ENCODE results near the gene PPEF1. TPM values are rescaled to one million over a fixed set of nuclear protein-coding genes. Genes with fewer than 3 reads are reported as not detected.

The PPEF1 gene
- total RNA-seq, 1 experiment from 2014 or later, result 0.52 TPM

DNA sequence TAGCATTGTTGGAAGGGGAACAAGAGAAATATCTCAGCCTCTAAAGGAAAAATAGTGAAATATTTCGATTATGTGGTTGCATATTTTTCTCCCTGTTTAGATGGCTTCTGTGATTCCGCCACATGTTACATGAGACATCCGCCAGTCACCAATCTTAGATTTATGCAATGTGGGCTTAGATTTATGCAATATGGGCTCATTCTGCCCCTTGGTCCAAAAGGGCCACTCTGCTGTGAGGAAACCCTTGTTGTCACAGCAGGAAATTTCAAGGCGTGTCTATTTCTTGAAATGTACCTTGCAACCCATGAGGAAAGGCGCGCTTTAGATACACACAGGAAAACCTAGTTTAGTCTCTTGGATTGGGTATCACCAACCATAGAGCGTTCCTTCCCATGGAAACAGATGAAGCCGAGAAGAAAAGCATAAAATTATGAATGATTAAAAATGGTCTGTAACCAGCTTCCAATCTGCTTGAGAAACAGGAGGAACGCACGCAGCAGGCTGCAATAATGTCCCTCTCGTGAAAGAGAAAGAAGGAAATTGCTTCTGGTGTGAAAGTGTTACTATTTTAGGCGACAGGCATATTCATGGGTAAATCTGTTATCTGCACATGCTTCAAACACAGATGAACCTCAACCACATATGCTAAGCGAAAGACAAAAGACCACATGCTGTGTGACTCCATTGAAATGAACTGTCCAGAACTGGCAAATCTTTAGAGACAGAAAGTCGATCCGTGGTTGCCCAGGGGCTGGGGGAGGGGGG, 39.2 kb upstream of the PPEF1 start:
- H3K27me3 ChIP-seq (ENCODE audit: insufficient read depth, low read length), result no peaks in the 10 kb centered on the region
- H3K14ac ChIP-seq (ENCODE audit: insufficient read depth, low read length), result no peak overlapping the region
- H3T11ph ChIP-seq (ENCODE audit: low read length), result no peak overlapping the region
- H3K79me1 ChIP-seq (ENCODE audit: insufficient read depth, low read depth, low read length, poor library complexity, severe bottlenecking), result no peaks in the 10 kb centered on the region
- no peak overlapping the region for H3K4me2 ChIP-seq (ENCODE audit: insufficient read depth, insufficient read length, low read length)
- H2BK5ac ChIP-seq (ENCODE audit: insufficient read length, low read length), result no peak overlapping the region
- no peak overlapping the region for H2AK5ac ChIP-seq (ENCODE audit: insufficient read length, low read length)
- TF ChIP-seq, protein P1, sequence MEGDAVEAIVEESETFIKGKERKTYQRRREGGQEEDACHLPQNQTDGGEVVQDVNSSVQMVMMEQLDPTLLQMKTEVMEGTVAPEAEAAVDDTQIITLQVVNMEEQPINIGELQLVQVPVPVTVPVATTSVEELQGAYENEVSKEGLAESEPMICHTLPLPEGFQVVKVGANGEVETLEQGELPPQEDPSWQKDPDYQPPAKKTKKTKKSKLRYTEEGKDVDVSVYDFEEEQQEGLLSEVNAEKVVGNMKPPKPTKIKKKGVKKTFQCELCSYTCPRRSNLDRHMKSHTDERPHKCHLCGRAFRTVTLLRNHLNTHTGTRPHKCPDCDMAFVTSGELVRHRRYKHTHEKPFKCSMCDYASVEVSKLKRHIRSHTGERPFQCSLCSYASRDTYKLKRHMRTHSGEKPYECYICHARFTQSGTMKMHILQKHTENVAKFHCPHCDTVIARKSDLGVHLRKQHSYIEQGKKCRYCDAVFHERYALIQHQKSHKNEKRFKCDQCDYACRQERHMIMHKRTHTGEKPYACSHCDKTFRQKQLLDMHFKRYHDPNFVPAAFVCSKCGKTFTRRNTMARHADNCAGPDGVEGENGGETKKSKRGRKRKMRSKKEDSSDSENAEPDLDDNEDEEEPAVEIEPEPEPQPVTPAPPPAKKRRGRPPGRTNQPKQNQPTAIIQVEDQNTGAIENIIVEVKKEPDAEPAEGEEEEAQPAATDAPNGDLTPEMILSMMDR (conservative IDR thresholded peaks at IDR 0.05), result no peak
- no peak overlapping the region for H3K4ac ChIP-seq (ENCODE audit: low read depth, low read length)
- H2BK15ac ChIP-seq (ENCODE audit: low read depth, low read length), result no peak overlapping the region
- no peak overlapping the region for H3K9ac ChIP-seq (ENCODE audit: extremely low read depth, insufficient read length, low read length)
- H4K5ac ChIP-seq (ENCODE audit: insufficient read length, low read depth, low read length), result no peak overlapping the region
- H4K91ac ChIP-seq (ENCODE audit: insufficient read length, low read depth, low read length), result no peak overlapping the region
- peaks cover 55% of the 10 kb centered on the region for H3K9me3 ChIP-seq (ENCODE audit: control insufficient read depth, low read depth, low read length)
- no peak overlapping the region for H4K8ac ChIP-seq (replicated peaks; ENCODE audit: insufficient read length, low read depth, low read length)
- H3K4me1 ChIP-seq (ENCODE audit: insufficient read depth, low read length), result no peaks in the 10 kb centered on the region
- no peaks in the 10 kb centered on the region for H4K20me1 ChIP-seq (ENCODE audit: control insufficient read depth, insufficient read depth, insufficient read length)
- no peak overlapping the region for H3K23ac ChIP-seq (ENCODE audit: insufficient read length, low read depth, low read length)
- no peak for DNase-seq
- WGBS (ENCODE audit: extremely low coverage, insufficient read length, low lambda C conversion rate), result no CpG with 5 or more reads among the region's 15 CpGs
- no peaks in the 10 kb centered on the region for H3K23me2 ChIP-seq (ENCODE audit: insufficient read length, low read depth, low read length, poor library complexity, severe bottlenecking)
- no peak overlapping the region for H2AFZ ChIP-seq (ENCODE audit: low read length)
- peaks cover 72 to 85% of the 10 kb centered on the region in 2 experiments for H3K9me3 Mint-ChIP-seq
- no peaks in the 10 kb centered on the region for H3K79me2 ChIP-seq (ENCODE audit: insufficient read depth, low read length)
- no peak overlapping the region; a peak in 1 of 5 replicates for H3K4me3 Mint-ChIP-seq
- H3K27ac Mint-ChIP-seq, result no peak overlapping the region
- peaks cover 3% of the 10 kb centered on the region for H3K27me3 Mint-ChIP-seq (ENCODE audit: low read depth)
- H3K18ac ChIP-seq (ENCODE audit: insufficient read length, low read depth, low read length), result no peak overlapping the region
- H3K4me1 Mint-ChIP-seq, result peaks cover 3 to 7% of the 10 kb centered on the region in 2 experiments; a peak in 3 of 4 replicates
- H2BK120ac ChIP-seq (ENCODE audit: low read depth, low read length, poor library complexity, severe bottlenecking), result no peak overlapping the region
- H3K27ac ChIP-seq (ENCODE audit: insufficient read length, low read depth, low read length), result no peak overlapping the region
- no peak overlapping the region for H2BK12ac ChIP-seq (ENCODE audit: insufficient read length, low read depth, low read length)
- H3K36me3 Mint-ChIP-seq (ENCODE audit: insufficient read depth in 1 of 3, low read depth in 3 of 3), result peaks cover 0 to 6% (median 2%) of the 10 kb centered on the region in 3 experiments; a peak in 2 of 7 replicates
- no peak overlapping the region for H3K56ac ChIP-seq (ENCODE audit: insufficient read length, low read depth, low read length)
- no peak overlapping the region for H2BK20ac ChIP-seq (ENCODE audit: low read depth, low read length, poor library complexity, severe bottlenecking)

All from H9 (cell line).